H9 (cell line): ENCODE measurements around the gene UBE4A. TPM values are rescaled to one million over a fixed set of nuclear protein-coding genes. Genes with fewer than 3 reads are reported as not detected.

ENCODE experiments used
- DNase-seq: peaks from one replicate; pipeline ENCODE4 v3.0.0-alpha.2; 2017
- H2AFZ ChIP-seq: one replicate; pipeline ENCODE4 v1.6.1; 2013; ENCODE audit warnings: mild to moderate bottlenecking, low read length, control low read depth, moderate library complexity
- H2AK5ac ChIP-seq: 2 replicates; pipeline ENCODE4 v1.6.1; 2013; ENCODE audit warnings: low read length, control low read depth, mixed read lengths; ENCODE audit not compliant: insufficient read length
- H2BK120ac ChIP-seq: one replicate; pipeline ENCODE4 v1.6.1; 2013; ENCODE audit warnings: low read depth, mild to moderate bottlenecking, low read length, control low read depth, inconsistent platforms; ENCODE audit not compliant: poor library complexity, severe bottlenecking
- H2BK12ac ChIP-seq: 2 replicates; pipeline ENCODE4 v1.6.1; 2013; ENCODE audit warnings: low read length, control low read depth, mixed read lengths, low read depth; ENCODE audit not compliant: insufficient read length
- H2BK15ac ChIP-seq: 2 replicates; pipeline ENCODE4 v1.6.1; 2013; ENCODE audit warnings: low read depth, low read length, control low read depth
- H2BK20ac ChIP-seq: one replicate; pipeline ENCODE4 v1.6.1; 2013; ENCODE audit warnings: low read depth, mild to moderate bottlenecking, low read length, control low read depth, inconsistent platforms; ENCODE audit not compliant: poor library complexity, severe bottlenecking
- H2BK5ac ChIP-seq: 2 replicates; pipeline ENCODE4 v1.6.1; 2013; ENCODE audit warnings: low read length, control low read depth, mixed read lengths; ENCODE audit not compliant: insufficient read length
- H3K14ac ChIP-seq: 2 replicates; pipeline ENCODE4 v1.6.1; 2013; ENCODE audit warnings: low read length, control low read depth; ENCODE audit not compliant: insufficient read depth
- H3K18ac ChIP-seq: 2 replicates; pipeline ENCODE4 v1.6.1; 2013; ENCODE audit warnings: low read depth, mild to moderate bottlenecking, mixed read lengths, low read length, control low read depth; ENCODE audit not compliant: insufficient read length
- H3K23ac ChIP-seq: 2 replicates; pipeline ENCODE4 v1.6.1; 2013; ENCODE audit warnings: low read length, control low read depth, mixed read lengths, low read depth; ENCODE audit not compliant: insufficient read length
- H3K23me2 ChIP-seq: 2 replicates; pipeline ENCODE4 v1.6.1; 2013; ENCODE audit warnings: low read depth, mild to moderate bottlenecking, mixed read lengths, low read length, control low read depth; ENCODE audit not compliant: insufficient read length, poor library complexity, severe bottlenecking
- H3K27ac ChIP-seq: 2 replicates; pipeline ENCODE4 v1.5.1; 2013; ENCODE audit warnings: low read length, control low read depth, mixed read lengths, low read depth; ENCODE audit not compliant: insufficient read length
- H3K27me3 ChIP-seq: 2 replicates; pipeline ENCODE4 v1.6.1; 2013; ENCODE audit warnings: low read length, control low read depth, inconsistent platforms; ENCODE audit not compliant: insufficient read depth
- H3K4ac ChIP-seq: 2 replicates; pipeline ENCODE4 v1.6.1; 2013; ENCODE audit warnings: low read depth, mild to moderate bottlenecking, control low read depth, inconsistent platforms, low read length, moderate library complexity
- H3K4me1 ChIP-seq: 2 replicates; pipeline ENCODE4 v1.6.1; 2013; ENCODE audit warnings: low read length, control low read depth, inconsistent platforms; ENCODE audit not compliant: insufficient read depth
- H3K4me2 ChIP-seq: 2 replicates; pipeline ENCODE4 v1.6.1; 2013; ENCODE audit warnings: low read length, control low read depth, mixed read lengths; ENCODE audit not compliant: insufficient read length, insufficient read depth
- H3K56ac ChIP-seq: 2 replicates; pipeline ENCODE4 v1.6.1; 2013; ENCODE audit warnings: low read depth, mild to moderate bottlenecking, mixed read lengths, low read length, control low read depth; ENCODE audit not compliant: insufficient read length
- H3K79me1 ChIP-seq: 2 replicates; pipeline ENCODE4 v1.6.1; 2013; ENCODE audit warnings: low read depth, mild to moderate bottlenecking, moderate library complexity, low read length, control low read depth, inconsistent platforms; ENCODE audit not compliant: insufficient read depth, poor library complexity, severe bottlenecking
- H3K79me2 ChIP-seq: 2 replicates; pipeline ENCODE4 v1.6.1; 2013; ENCODE audit warnings: low read length, control low read depth, inconsistent platforms; ENCODE audit not compliant: insufficient read depth
- H3K9ac ChIP-seq: 2 replicates; pipeline ENCODE4 v1.6.1; 2013; ENCODE audit warnings: low read length, control low read depth, mixed read lengths; ENCODE audit not compliant: insufficient read length; ENCODE audit errors: extremely low read depth
- H3K9me3 ChIP-seq: one replicate; pipeline ENCODE4 v1.6.1; 2013; ENCODE audit warnings: low read depth, low read length, inconsistent platforms; ENCODE audit not compliant: control insufficient read depth
- H3T11ph ChIP-seq: one replicate; pipeline ENCODE4 v1.6.1; 2013; ENCODE audit warnings: mild to moderate bottlenecking, low read length, control low read depth, inconsistent platforms
- H4K20me1 ChIP-seq: one replicate; pipeline ENCODE4 v1.6.1; 2013; ENCODE audit not compliant: control insufficient read depth, insufficient read length, insufficient read depth
- H4K5ac ChIP-seq: 2 replicates; pipeline ENCODE4 v1.6.1; 2013; ENCODE audit warnings: low read depth, mild to moderate bottlenecking, mixed read lengths, low read length, control low read depth; ENCODE audit not compliant: insufficient read length
- H4K8ac ChIP-seq: replicated peaks from 2 replicates; pipeline ENCODE4 v1.6.1; 2013; ENCODE audit warnings: low read length, control low read depth, mixed read lengths, low read depth; ENCODE audit not compliant: insufficient read length
- H4K91ac ChIP-seq: 2 replicates; pipeline ENCODE4 v1.6.1; 2013; ENCODE audit warnings: low read depth, mild to moderate bottlenecking, moderate library complexity, mixed read lengths, low read length, control low read depth; ENCODE audit not compliant: insufficient read length
- H3K27ac Mint-ChIP-seq, 3 experiments: 2 replicates in 2 of 3; 3 replicates in 1 of 3; pipeline ENCODE4 v1.8.0; 2020 to 2021; ENCODE audit warnings: mixed read lengths in 3 of 3, mild to moderate bottlenecking in 1 of 3, moderate library complexity in 1 of 3
- H3K27me3 Mint-ChIP-seq: 2 replicates; pipeline ENCODE4 v1.8.0; 2021; ENCODE audit warnings: low read depth, mild to moderate bottlenecking, moderate library complexity, mixed read lengths
- H3K36me3 Mint-ChIP-seq, 3 experiments: 2 replicates in 2 of 3; 3 replicates in 1 of 3; pipeline ENCODE4 v1.8.0; 2020 to 2021; ENCODE audit warnings: low read depth in 3 of 3, mixed read lengths in 3 of 3; ENCODE audit not compliant: insufficient read depth in 1 of 3
- H3K4me1 Mint-ChIP-seq, 2 experiments: 2 replicates each; pipeline ENCODE4 v1.8.0; 2020; ENCODE audit warnings: mixed read lengths in 2 of 2
- H3K4me3 Mint-ChIP-seq, 2 experiments: 2 replicates in 1 of 2; 3 replicates in 1 of 2; pipeline ENCODE4 v1.8.0; 2020 to 2021; ENCODE audit warnings: mild to moderate bottlenecking in 2 of 2, mixed read lengths in 2 of 2, moderate library complexity in 1 of 2
- H3K9me3 Mint-ChIP-seq, 2 experiments: 2 replicates in 1 of 2; 3 replicates in 1 of 2; pipeline ENCODE4 v1.8.0; 2020; ENCODE audit warnings: mild to moderate bottlenecking in 2 of 2, mixed read lengths in 2 of 2, moderate library complexity in 1 of 2
- CTCF ChIP-seq: fragments of 200-600 bp; sonication (generic); conservative IDR thresholded peaks from 3 replicates; pipeline ENCODE4 v1.8.0; 2021; ENCODE audit warnings: antibody characterized with exemption, mild to moderate bottlenecking
- WGBS: extraction: QIAGEN DNeasy Blood & Tissue Kit; methylation state at CpG from one replicate; pipeline ENCODE4 v1.1.7; 2013; ENCODE audit warnings: missing lambda C conversion rate, low lambda C conversion rate, mixed read lengths; ENCODE audit not compliant: insufficient read length; ENCODE audit errors: extremely low coverage; 5-methylcytosine and 5-hydroxymethylcytosine counted together
- total RNA-seq: library from RNA; stranded (reverse); gene quantifications from 2 replicates; pipeline ENCODE4 v1.2.1, GENCODE V29; 2021

UBE4A gene
- total RNA-seq, 1 experiment from 2014 or later: 33.7 TPM

DNA sequence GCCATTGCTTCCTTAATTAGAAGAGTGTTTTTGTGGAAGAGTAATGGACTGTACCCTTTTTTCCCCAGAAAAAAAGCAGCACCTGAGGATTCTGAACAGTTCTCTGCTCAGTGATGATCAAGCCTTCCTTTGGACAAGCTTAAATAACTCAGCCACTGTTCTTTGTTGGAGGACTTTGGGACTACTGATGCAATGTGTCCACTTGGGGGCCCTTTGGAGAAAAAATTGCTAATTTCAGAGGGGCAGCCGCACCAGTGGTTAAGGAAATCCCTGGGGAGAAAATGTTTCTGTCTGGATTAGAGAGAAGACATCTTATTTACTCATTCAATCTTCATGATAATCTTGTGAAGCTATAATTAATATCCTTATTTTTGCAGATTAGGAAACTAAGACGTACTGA is 71.6 kb downstream of the UBE4A start:
- H2BK15ac ChIP-seq: no peak overlapping the region
- H3K27me3 ChIP-seq: no peaks in the 10 kb centered on the region
- H3K79me2 ChIP-seq: no peaks in the 10 kb centered on the region
- no peak overlapping the region for H3K9ac ChIP-seq
- Mint-ChIP-seq H3K9me3 (no peaks in the 10 kb centered on the region), H3K4me1 (peaks cover 11% of the 10 kb centered on the region in 2 experiments), H3K4me3 (no peak overlapping the region), H3K36me3 (no peaks in the 10 kb centered on the region; a peak in 1 of 7 replicates), H3K27me3 (peaks cover 20% of the 10 kb centered on the region), H3K27ac (no peak overlapping the region)
- no peak overlapping the region for H2AK5ac ChIP-seq
- H3K18ac ChIP-seq: no peak overlapping the region
- H3K4ac ChIP-seq: no peak overlapping the region
- no peaks in the 10 kb centered on the region for H3K79me1 ChIP-seq
- no peak overlapping the region for H3K27ac ChIP-seq
- no peak overlapping the region for H3K56ac ChIP-seq
- no peaks in the 10 kb centered on the region; the same call in 1 of the 2 replicates for H3K4me1 ChIP-seq
- H3K23me2 ChIP-seq: peaks cover 18% of the 10 kb centered on the region
- no peak overlapping the region for H2AFZ ChIP-seq
- no CpG with 5 or more reads among the region's 2 CpGs for WGBS
- no peak for DNase-seq
- H2BK12ac ChIP-seq: no peak overlapping the region
- no peak overlapping the region for H3K23ac ChIP-seq
- TF ChIP-seq CTCF: no peak
- no peak overlapping the region for H4K91ac ChIP-seq
- H4K5ac ChIP-seq: no peak overlapping the region
- no peaks in the 10 kb centered on the region for H4K20me1 ChIP-seq
- H3K4me2 ChIP-seq: no peak overlapping the region
- no peak overlapping the region for H2BK120ac ChIP-seq
- no peak overlapping the region for H2BK20ac ChIP-seq
- H3T11ph ChIP-seq: no peak overlapping the region
- no peak overlapping the region for H4K8ac ChIP-seq
- H3K14ac ChIP-seq: no peak overlapping the region
- H3K9me3 ChIP-seq: no peaks in the 10 kb centered on the region
- H2BK5ac ChIP-seq: no peak overlapping the region
